CD4-positive, CD25-positive, alpha-beta regulatory T cell (primary cell): ENCODE results near the gene CHEK2. TPM values are rescaled to one million over a fixed set of nuclear protein-coding genes. Genes with fewer than 3 reads are reported as not detected.

ENCODE experiments used
- ATAC-seq, 2 donors: fragments of 150-1000 bp; cut with Tn5 transposase; one replicate each; pipeline ENCODE4 v1.10.0; 2021; ENCODE audit warnings: low read depth in 2 of 2, moderate number of reproducible peaks in 2 of 2, moderate library complexity in 1 of 2
- DNase-seq, 3 donors: peaks; one replicate each; pipeline versions ENCODE4 v3.0.0 to v3.0.0-alpha.2; 2012 to 2022; ENCODE audit warnings: mixed read lengths in 1 of 3
- H3K27ac ChIP-seq: one replicate; pipeline ENCODE4 v1.7.0; 2013; ENCODE audit warnings: mild to moderate bottlenecking, low read length; ENCODE audit not compliant: insufficient read depth, poor library complexity, severe bottlenecking
- H3K27me3 ChIP-seq: one replicate; pipeline ENCODE4 v1.7.0; 2013; ENCODE audit warnings: low read length; ENCODE audit not compliant: control insufficient read depth, insufficient read depth
- H3K36me3 ChIP-seq: one replicate; pipeline ENCODE4 v1.7.0; 2013; ENCODE audit warnings: mild to moderate bottlenecking, low read length, moderate library complexity; ENCODE audit not compliant: control insufficient read depth, insufficient read depth
- H3K4me1 ChIP-seq: 2 replicates; pipeline ENCODE4 v1.7.0; 2013; ENCODE audit warnings: mild to moderate bottlenecking, low read length; ENCODE audit not compliant: insufficient read depth, control insufficient read depth, poor library complexity, severe bottlenecking
- H3K4me3 ChIP-seq: one replicate; pipeline ENCODE4 v1.7.0; 2013; ENCODE audit warnings: low read depth, mild to moderate bottlenecking, low read length, moderate library complexity
- H3K9me3 ChIP-seq, 2 experiments: 1 replicate in 1 of 2; 2 replicates in 1 of 2; pipeline ENCODE4 v1.7.0; 2013; ENCODE audit warnings: low read length in 2 of 2, mild to moderate bottlenecking in 1 of 2, moderate library complexity in 1 of 2; ENCODE audit not compliant: control insufficient read depth in 2 of 2
- H3K27ac Mint-ChIP-seq, 3 donors: one replicate each; pipeline ENCODE4 v1.8.0; 2020 to 2022; ENCODE audit warnings: mild to moderate bottlenecking in 3 of 3, mixed read lengths in 3 of 3, moderate library complexity in 2 of 3
- H3K27me3 Mint-ChIP-seq: one replicate; pipeline ENCODE4 v1.8.0; 2022; ENCODE audit warnings: mild to moderate bottlenecking, mixed read lengths
- H3K36me3 Mint-ChIP-seq: one replicate; pipeline ENCODE4 v1.8.0; 2020; ENCODE audit warnings: mixed read lengths
- H3K4me1 Mint-ChIP-seq, 4 donors: one replicate each; pipeline ENCODE4 v1.8.0; 2020 to 2022; ENCODE audit warnings: mixed read lengths in 4 of 4, mild to moderate bottlenecking in 1 of 4
- H3K4me3 Mint-ChIP-seq, 4 donors: one replicate each; pipeline ENCODE4 v1.8.0; 2020 to 2022; ENCODE audit warnings: mild to moderate bottlenecking in 4 of 4, mixed read lengths in 4 of 4, moderate library complexity in 3 of 4
- H3K9me3 Mint-ChIP-seq, 7 donors: one replicate each; pipeline ENCODE4 v1.8.0; 2020 to 2022; ENCODE audit warnings: mixed read lengths in 7 of 7, mild to moderate bottlenecking in 3 of 7, moderate library complexity in 2 of 7
- polyA plus RNA-seq, 4 donors: library from polyadenylated mRNA; unstranded; fragments of 300-500 nt; fragmentation: Illumina TruSeq; gene quantifications; one replicate each; pipeline ENCODE4 v1.2.3, GENCODE V29; 2021
- total RNA-seq: library from RNA; stranded (reverse); gene quantifications from one replicate; pipeline ENCODE4 v1.2.3, GENCODE V29; 2022

Gene CHEK2
- total RNA-seq (8.9 TPM), polyA plus RNA-seq (10 to 100 TPM in 2 of 4 donors, 1 to 10 TPM in 2; 6.9 to 11.8 (median 9.2) TPM)

GRCh38 chr22:28741785-28742561 lies at the start of gene CHEK2, which contains the start of gene HSCB:
Gene CHEK2, minus strand, starts transcription at chr22:28741820. Its CDS starts 7,099 bp downstream, at chr22:28734721.
Gene HSCB, plus strand, starts transcription at chr22:28742039. Its CDS starts 57 bp downstream, at chr22:28742096.
- Mint-ChIP-seq H3K4me1 (peaks cover 7 to 38% (median 22%) of the 10 kb centered on the region in 4 donors), H3K27me3 (no peaks in the 10 kb centered on the region), H3K36me3 (peaks cover 12% of the 10 kb centered on the region), H3K27ac (peak within 1 kb of the TSS; percentile 90 to 96 (median 95)), H3K4me3 (peak within 1 kb of the TSS; percentile 91 to 100 (median 94)), H3K9me3 (no peaks in the 10 kb centered on the region)
- Histone ChIP-seq H3K4me3 (peak within 1 kb of the TSS; percentile 94), H3K27me3 (no peaks in the 10 kb centered on the region), H3K4me1 (peaks cover 14% of the 10 kb centered on the region), H3K9me3 (no peaks in the 10 kb centered on the region), H3K36me3 (peaks cover 15% of the 10 kb centered on the region), H3K27ac (peak within 1 kb of the TSS; percentile 95)
- DNase-seq (peak; percentile 96 to 99 (median 97)), ATAC-seq (peak; percentile 93 to 94)

GRCh38 chr22:28791124-28791523 lies 49.5 kb upstream of the CHEK2 start:
- peaks cover 22% of the 10 kb centered on the region for H3K36me3 Mint-ChIP-seq
- Histone ChIP-seq H3K9me3 (no peaks in the 10 kb centered on the region), H3K4me1 (peaks cover 13% of the 10 kb centered on the region), H3K4me3 (no peak overlapping the region), H3K27ac (no peak overlapping the region), H3K27me3 (no peaks in the 10 kb centered on the region), H3K36me3 (peaks cover 55% of the 10 kb centered on the region)
- no peak for ATAC-seq
- H3K4me1 Mint-ChIP-seq = peaks cover 24 to 48% (median 38%) of the 10 kb centered on the region in 4 donors
- no peaks in the 10 kb centered on the region for H3K9me3 Mint-ChIP-seq
- H3K4me3 Mint-ChIP-seq = peak overlapping the region in 1 of 4 donors; percentile 42
- H3K27me3 Mint-ChIP-seq = no peaks in the 10 kb centered on the region
- H3K27ac Mint-ChIP-seq = no peak overlapping the region
- DNase-seq = no peak

- ATAC-seq (no peak), DNase-seq (no peak)
- H3K9me3 Mint-ChIP-seq = no peaks in the 10 kb centered on the region
- no peaks in the 10 kb centered on the region for H3K9me3 ChIP-seq
- peaks cover 13% of the 10 kb centered on the region for H3K4me1 ChIP-seq
- H3K4me1 Mint-ChIP-seq = peaks cover 16 to 38% (median 25%) of the 10 kb centered on the region in 4 donors
- H3K4me3 ChIP-seq = no peak overlapping the region
- H3K27me3 Mint-ChIP-seq = no peaks in the 10 kb centered on the region
- H3K27ac ChIP-seq = no peak overlapping the region
- H3K27me3 ChIP-seq = no peaks in the 10 kb centered on the region
- H3K27ac Mint-ChIP-seq = no peak overlapping the region
- no peak overlapping the region for H3K4me3 Mint-ChIP-seq
- peaks cover 58% of the 10 kb centered on the region for H3K36me3 ChIP-seq
- H3K36me3 Mint-ChIP-seq = peaks cover 25% of the 10 kb centered on the region
Observed at GRCh38 chr22:28788601-28789000, 47.0 kb upstream of the CHEK2 start.

- peak overlapping the region in 1 of 3 donors; percentile 29 for H3K27ac Mint-ChIP-seq
- Histone ChIP-seq H3K27me3 (no peaks in the 10 kb centered on the region), H3K9me3 (no peaks in the 10 kb centered on the region), H3K4me1 (peaks cover 4% of the 10 kb centered on the region), H3K4me3 (no peak overlapping the region), H3K27ac (no peak overlapping the region), H3K36me3 (peaks cover 87% of the 10 kb centered on the region)
- peaks cover 33% of the 10 kb centered on the region for H3K36me3 Mint-ChIP-seq
- peaks cover 0 to 1% (median 0%) of the 10 kb centered on the region in 7 donors for H3K9me3 Mint-ChIP-seq
- peaks cover 15 to 31% (median 17%) of the 10 kb centered on the region in 4 donors for H3K4me1 Mint-ChIP-seq
- ATAC-seq (no peak), DNase-seq (no peak)
- no peak overlapping the region for H3K4me3 Mint-ChIP-seq
- H3K27me3 Mint-ChIP-seq = no peaks in the 10 kb centered on the region
Observed at GRCh38 chr22:28783786-28784671, 42.4 kb upstream of the CHEK2 start.

GRCh38 chr22:28780296-28780695 lies 38.7 kb upstream of the CHEK2 start:
- peaks cover 10% of the 10 kb centered on the region for H3K4me1 ChIP-seq
- peaks cover 11 to 50% (median 28%) of the 10 kb centered on the region in 4 donors for H3K4me1 Mint-ChIP-seq
- H3K9me3 Mint-ChIP-seq = peaks cover 0 to 1% (median 0%) of the 10 kb centered on the region in 7 donors
- no peak overlapping the region for H3K4me3 ChIP-seq
- no peaks in the 10 kb centered on the region for H3K27me3 Mint-ChIP-seq
- ATAC-seq (no peak), DNase-seq (no peak)
- no peaks in the 10 kb centered on the region for H3K27me3 ChIP-seq
- H3K4me3 Mint-ChIP-seq = peak overlapping the region in 1 of 4 donors; percentile 7
- peaks cover 65% of the 10 kb centered on the region for H3K36me3 ChIP-seq
- H3K9me3 ChIP-seq = no peaks in the 10 kb centered on the region
- H3K36me3 Mint-ChIP-seq = peaks cover 24% of the 10 kb centered on the region
- no peak overlapping the region for H3K27ac ChIP-seq
- peak overlapping the region in 2 of 3 donors; percentile 36 to 54 for H3K27ac Mint-ChIP-seq

- Histone ChIP-seq H3K4me3 (no peak overlapping the region), H3K9me3 (no peaks in the 10 kb centered on the region), H3K27ac (no peak overlapping the region), H3K4me1 (peaks cover 15% of the 10 kb centered on the region), H3K27me3 (no peaks in the 10 kb centered on the region), H3K36me3 (peaks cover 61% of the 10 kb centered on the region)
- H3K27me3 Mint-ChIP-seq = no peaks in the 10 kb centered on the region
- DNase-seq (no peak), ATAC-seq (no peak)
- peak overlapping the region in 1 of 4 donors; percentile 7 for H3K4me3 Mint-ChIP-seq
- peaks cover 0 to 1% (median 0%) of the 10 kb centered on the region in 7 donors for H3K9me3 Mint-ChIP-seq
- peak overlapping the region in 1 of 3 donors; percentile 54 for H3K27ac Mint-ChIP-seq
- peaks cover 23% of the 10 kb centered on the region for H3K36me3 Mint-ChIP-seq
- peaks cover 11 to 54% (median 31%) of the 10 kb centered on the region in 4 donors for H3K4me1 Mint-ChIP-seq
Observed at GRCh38 chr22:28779833-28780232, 38.2 kb upstream of the CHEK2 start.

- ATAC-seq = no peak
- Mint-ChIP-seq H3K36me3 (peaks cover 12% of the 10 kb centered on the region), H3K4me1 (peaks cover 12 to 57% (median 28%) of the 10 kb centered on the region in 4 donors), H3K4me3 (peak overlapping the region; percentile 64 to 97 (median 86)), H3K27me3 (no peaks in the 10 kb centered on the region), H3K9me3 (no peaks in the 10 kb centered on the region), H3K27ac (peak overlapping the region in 2 of 3 donors; percentile 26 to 87)
- no peaks in the 10 kb centered on the region for H3K27me3 ChIP-seq
- peaks cover 29% of the 10 kb centered on the region for H3K4me1 ChIP-seq
- peaks cover 14% of the 10 kb centered on the region for H3K36me3 ChIP-seq
- no peak for DNase-seq
- peak overlapping the region; percentile 4 for H3K4me3 ChIP-seq
- no peak overlapping the region for H3K27ac ChIP-seq
- no peaks in the 10 kb centered on the region for H3K9me3 ChIP-seq
Observed at GRCh38 chr22:28774378-28774777, 32.8 kb upstream of the CHEK2 start.
